B cell (primary cell): ENCODE measurements around the gene RRP36. TPM values are rescaled to one million over a fixed set of nuclear protein-coding genes. Genes with fewer than 3 reads are reported as not detected.

ENCODE experiments used
- ATAC-seq: fragments of 200-7000 bp; cut with Tn5 transposase; one replicate; pipeline ENCODE4 v1.10.0; 2021; ENCODE audit warnings: low read depth, mild to moderate bottlenecking, moderate number of reproducible peaks, moderate library complexity
- CTCF ChIA-PET: fragments of 350-600 bp; sonication (Branson Sonifier 250); formaldehyde crosslinking; loops from one replicate; lab custom pipeline; 2021; ENCODE audit warnings: antibody characterized with exemption, inconsistent platforms; lab: Charles Lee
- POLR2A ChIA-PET: fragments of 350-600 bp; sonication (Branson Sonifier 250); formaldehyde crosslinking; loops from one replicate; lab custom pipeline; 2021; ENCODE audit warnings: antibody characterized with exemption; lab: Charles Lee
- DNase-seq: peaks from one replicate; pipeline ENCODE4 v3.0.0; 2013
- H2AFZ ChIP-seq: 2 replicates; pipeline ENCODE4 v1.6.1; 2012; ENCODE audit warnings: mild to moderate bottlenecking, low read depth, low read length; ENCODE audit not compliant: insufficient read depth, poor library complexity, severe bottlenecking
- H3K27ac ChIP-seq, 2 donors: 1 replicate in 1 of 2; 2 replicates in 1 of 2; pipeline ENCODE4 v1.5.1; 2012 to 2013; ENCODE audit warnings: low read length in 2 of 2, mild to moderate bottlenecking in 2 of 2, moderate library complexity in 1 of 2
- H3K27me3 ChIP-seq, 4 experiments: fragments of 200-600 bp in 1 of 4; sonication (generic) in 1 of 4; replicated peaks in 1 of 4; 1 replicate in 2 of 4; 2 replicates in 2 of 4; pipeline versions ENCODE4 v1.6.1 to v1.7.0; 2013 to 2016; ENCODE audit warnings: low read length in 3 of 4, mild to moderate bottlenecking in 2 of 4, mixed read lengths in 1 of 4, moderate library complexity in 1 of 4; ENCODE audit not compliant: insufficient read depth in 4 of 4, control insufficient read depth in 3 of 4; ENCODE audit errors: control extremely low read depth in 1 of 4
- H3K36me3 ChIP-seq, 2 experiments: replicated peaks in 1 of 2; 1 replicate in 1 of 2; 2 replicates in 1 of 2; pipeline versions ENCODE4 v1.6.1 to v1.7.1; 2013; ENCODE audit warnings: low read length in 1 of 2; ENCODE audit not compliant: insufficient read depth in 2 of 2, control insufficient read depth in 1 of 2; ENCODE audit errors: control extremely low read depth in 1 of 2, extremely low read depth in 1 of 2
- H3K4me1 ChIP-seq, 2 donors: fragments of 200-600 bp in 1 of 2; sonication (generic) in 1 of 2; 1 replicate in 1 of 2; 2 replicates in 1 of 2; pipeline versions ENCODE4 v1.5.1 to v1.6.1; 2013 to 2017; ENCODE audit warnings: low read length in 2 of 2; ENCODE audit not compliant: control insufficient read depth in 2 of 2, insufficient read depth in 2 of 2
- H3K4me2 ChIP-seq: replicated peaks from 2 replicates; pipeline ENCODE3; 2012; ENCODE audit warnings: mild to moderate bottlenecking, low read depth, low read length; ENCODE audit not compliant: poor library complexity, severe bottlenecking
- H3K4me3 ChIP-seq, 5 experiments: fragments of 200-600 bp in 1 of 5; sonication (generic) in 1 of 5; 1 replicate in 3 of 5; 2 replicates in 2 of 5; pipeline versions ENCODE4 v1.5.1 to v1.7.0; 2011 to 2016; ENCODE audit warnings: low read length in 4 of 5, mild to moderate bottlenecking in 4 of 5, low read depth in 2 of 5, control low read depth in 1 of 5, moderate library complexity in 1 of 5; ENCODE audit not compliant: insufficient read depth in 1 of 5; ENCODE audit errors: control extremely low read depth in 1 of 5, extremely low read depth in 1 of 5
- H3K79me2 ChIP-seq: fragments of 200-600 bp; sonication (generic); one replicate; pipeline ENCODE4 v1.6.0; 2016; ENCODE audit warnings: low read length; ENCODE audit not compliant: control insufficient read depth, insufficient read depth
- H3K9ac ChIP-seq: fragments of 200-600 bp; sonication (generic); 2 replicates; pipeline ENCODE4 v1.6.1; 2017; ENCODE audit warnings: mild to moderate bottlenecking, low read length, moderate library complexity
- H3K9me3 ChIP-seq, 3 donors: one replicate each; pipeline versions ENCODE4 v1.6.1 to v1.7.1; 2013; ENCODE audit warnings: low read length in 2 of 3; ENCODE audit not compliant: control insufficient read depth in 2 of 3, insufficient read depth in 1 of 3; ENCODE audit errors: control extremely low read depth in 1 of 3
- H4K20me1 ChIP-seq: 2 replicates; pipeline ENCODE4 v1.6.0; 2012; ENCODE audit warnings: mild to moderate bottlenecking, low read length; ENCODE audit not compliant: insufficient read depth, control insufficient read depth, poor library complexity, severe bottlenecking
- H3K27ac Mint-ChIP-seq: one replicate; pipeline ENCODE4 v1.8.0; 2021; ENCODE audit warnings: mixed read lengths
- H3K27me3 Mint-ChIP-seq: one replicate; pipeline ENCODE4 v1.8.0; 2021; ENCODE audit warnings: mixed read lengths
- H3K4me1 Mint-ChIP-seq: one replicate; pipeline ENCODE4 v1.8.0; 2021; ENCODE audit warnings: mixed read lengths
- H3K4me3 Mint-ChIP-seq: one replicate; pipeline ENCODE4 v1.8.0; 2021; ENCODE audit warnings: mixed read lengths
- H3K9me3 Mint-ChIP-seq: one replicate; pipeline ENCODE4 v1.8.0; 2022; ENCODE audit warnings: mixed read lengths; ENCODE audit not compliant: insufficient read depth
- CTCF ChIP-seq: fragments of 200-600 bp; IDR thresholded peaks from one replicate; pipeline ENCODE4 v1.8.0; 2022; ENCODE audit warnings: antibody characterized with exemption, mild to moderate bottlenecking
- EZH2 ChIP-seq: IDR thresholded peaks from 2 replicates; pipeline ENCODE4 v1.6.1; 2012; ENCODE audit warnings: borderline replicate concordance, low read depth, mild to moderate bottlenecking, moderate library complexity, low read length; ENCODE audit not compliant: insufficient read depth, poor library complexity, severe bottlenecking
- WGBS: methylation state at CpG from one replicate; pipeline ENCODE4 v1.1.5; 2013; ENCODE audit warnings: missing lambda C conversion rate; ENCODE audit not compliant: insufficient coverage; 5-methylcytosine and 5-hydroxymethylcytosine counted together
- intact Hi-C: fragments of 100-400 bp; cut with micrococcal nuclease; formaldehyde crosslinking; loops from one replicate; pipeline ENCODE4 v1.10.0; 2022
- polyA plus RNA-seq: library from polyadenylated mRNA; depleted of rRNA; stranded (reverse); fragments of >200 nt; gene quantifications from 2 replicates; pipeline ENCODE4 v1.2.3, GENCODE V29; 2012
- total RNA-seq, 2 donors: library from RNA; stranded (reverse); fragments of 120-200 nt in 1 of 2; gene quantifications; 1 replicate in 1 of 2; 2 replicates in 1 of 2; pipeline versions ENCODE4 v1.2.3 to v1.2.4, GENCODE V29; 2013 to 2022

Gene RRP36
- total and polyA plus RNA-seq, 2 donors (not counting 1 experiment from before 2014, with no cell fraction given): 22.8 to 46.2 TPM

GRCh38 chr6:43038727-43039126 lies 17.3 kb downstream of the RRP36 start:
- no peak overlapping the region for H3K4me3 Mint-ChIP-seq
- CTCF ChIA-PET: interaction anchor here (0.8 kb wide), 1 partner anchor 9 kb away, joined by 3 read pairs; no protein-coding TSS in a partner anchor
- WGBS: 96% methylated on average over 9 of the region's 9 CpGs

More at GRCh38 chr6:43038727-43039126, 17.3 kb downstream of the RRP36 start:
- H3K27me3 ChIP-seq: no peaks in the 10 kb centered on the region
- Mint-ChIP-seq H3K27ac (no peak overlapping the region), H3K4me1 (no peaks in the 10 kb centered on the region), H3K9me3 (no peaks in the 10 kb centered on the region), H3K27me3 (no peaks in the 10 kb centered on the region)
- no peaks in the 10 kb centered on the region for H3K4me1 ChIP-seq
- no peak for ATAC-seq
- H4K20me1 ChIP-seq: no peaks in the 10 kb centered on the region
- no peaks in the 10 kb centered on the region for H3K9me3 ChIP-seq
- H3K4me2 ChIP-seq: no peak overlapping the region
- intact Hi-C loops: no loop called here
- H3K36me3 ChIP-seq: peaks cover 0 to 42% of the 10 kb centered on the region in 2 experiments
- H3K4me3 ChIP-seq: no peak overlapping the region
- TF ChIP-seq EZH2 (no peak), CTCF (no peak)
- DNase-seq: no peak
- no peaks in the 10 kb centered on the region for H3K79me2 ChIP-seq
- no peak overlapping the region for H3K27ac ChIP-seq
- POLR2A ChIA-PET: interaction anchor here (0.6 kb wide), 1 partner anchor 402 kb away, joined by 6 read pairs; no protein-coding TSS in a partner anchor
- H2AFZ ChIP-seq: no peak overlapping the region
- H3K9ac ChIP-seq: no peak overlapping the region
